ENCODE results near the gene TMEM253. TPM values are rescaled to one million over a fixed set of nuclear protein-coding genes. Genes with fewer than 3 reads are reported as not detected.

The TMEM253 gene
- total RNA-seq, 1 experiment from 2014 or later = not detected

DNA sequence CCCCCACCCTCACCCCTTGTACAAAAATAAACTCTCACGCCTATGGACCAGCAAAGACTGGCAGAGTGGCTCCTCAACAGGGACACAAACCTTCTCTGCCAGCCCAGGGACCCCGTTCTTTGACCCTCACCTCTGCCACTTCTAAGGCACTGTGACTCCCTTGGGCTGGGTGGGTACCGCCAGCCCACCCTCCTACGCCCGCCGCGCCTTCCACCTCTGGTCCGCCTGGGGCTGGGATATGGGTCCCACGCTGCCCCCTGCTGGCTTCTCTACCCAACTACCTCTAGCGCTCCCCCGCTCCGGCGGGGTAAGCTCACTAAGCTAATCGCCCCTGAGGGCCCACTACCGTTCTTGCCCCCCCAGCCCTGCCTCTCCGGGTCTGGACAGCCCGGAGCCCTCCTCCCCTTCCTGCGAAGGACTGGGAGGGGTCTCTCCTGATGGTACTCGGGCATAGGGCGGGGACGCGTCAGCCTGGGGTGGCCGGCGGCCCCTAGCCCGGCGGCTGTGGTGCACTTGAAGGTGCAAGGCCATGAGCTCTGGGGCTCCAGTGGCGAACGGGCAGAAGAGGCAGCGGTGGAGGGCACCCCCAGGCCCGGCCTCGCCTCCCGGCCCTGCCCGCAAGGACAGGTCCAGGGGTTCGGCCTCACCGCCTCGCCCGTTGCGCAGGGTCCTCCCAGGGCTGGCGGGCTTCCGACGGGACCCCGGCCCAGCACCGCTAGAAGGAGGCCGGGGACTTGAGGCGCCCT is 10.5 kb upstream of the TMEM253 start:
- no peak for DNase-seq (ENCODE audit: low read depth)

DNA sequence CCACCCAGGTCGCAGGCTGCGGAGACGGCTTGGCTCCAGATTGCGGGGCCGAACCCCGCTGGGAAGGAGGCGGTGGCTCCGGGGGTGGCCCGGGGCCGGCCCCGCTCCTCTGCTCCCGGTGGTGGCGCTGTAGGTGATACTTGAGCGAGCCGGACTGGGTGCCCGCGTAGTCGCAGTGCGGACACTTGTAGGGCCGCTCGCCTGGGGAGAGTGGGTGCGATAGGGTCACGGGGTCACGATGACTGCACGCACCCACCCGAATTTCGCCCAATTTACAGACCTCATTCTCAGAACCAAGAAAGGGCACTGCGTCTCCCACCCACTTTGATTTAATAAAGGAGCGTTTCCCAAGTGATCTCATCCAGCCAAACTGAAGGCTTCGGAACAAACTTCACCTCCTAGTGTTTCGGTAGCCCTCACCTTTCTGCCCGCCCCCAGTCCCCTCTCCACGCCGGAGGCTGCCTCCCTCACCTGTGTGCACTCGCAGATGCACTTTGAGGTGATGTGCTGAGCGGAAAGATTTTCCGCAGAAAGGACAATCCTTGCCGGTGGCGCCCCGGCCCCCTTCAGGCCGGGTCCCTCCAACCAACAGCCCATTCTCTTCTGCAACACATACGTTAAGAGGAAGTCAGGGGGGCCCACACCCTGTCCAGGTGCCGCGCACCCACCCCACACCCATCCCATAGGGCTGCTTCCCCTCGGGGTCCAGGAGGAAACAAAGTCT is 9.8 kb upstream of the TMEM253 start:
- DNase-seq (ENCODE audit: low read depth) = no peak

DNA sequence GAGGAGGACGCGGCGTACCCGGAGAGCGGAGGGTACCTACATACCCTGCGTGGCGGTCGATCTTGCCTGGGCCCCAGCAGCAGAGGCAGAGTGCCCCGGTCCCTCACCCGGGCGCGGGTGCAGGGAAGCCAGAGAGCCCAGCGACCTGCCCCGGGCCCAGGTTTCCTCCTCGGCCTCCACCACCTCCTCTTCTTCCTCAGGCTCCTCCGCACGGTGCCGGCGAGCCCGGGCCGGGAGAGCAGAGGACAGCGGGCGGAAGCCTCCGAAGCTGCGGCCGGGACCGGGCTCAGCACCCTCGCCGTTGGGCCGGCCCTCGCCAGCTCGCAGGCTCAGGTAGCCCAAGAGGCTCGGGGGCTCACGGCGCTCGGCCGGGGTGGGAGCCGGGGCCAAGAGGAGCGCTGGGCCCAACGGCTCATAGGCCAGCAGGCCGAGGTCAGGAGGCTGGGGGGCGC is 9.0 kb upstream of the TMEM253 start:
- no peak for DNase-seq (ENCODE audit: low read depth)

DNA sequence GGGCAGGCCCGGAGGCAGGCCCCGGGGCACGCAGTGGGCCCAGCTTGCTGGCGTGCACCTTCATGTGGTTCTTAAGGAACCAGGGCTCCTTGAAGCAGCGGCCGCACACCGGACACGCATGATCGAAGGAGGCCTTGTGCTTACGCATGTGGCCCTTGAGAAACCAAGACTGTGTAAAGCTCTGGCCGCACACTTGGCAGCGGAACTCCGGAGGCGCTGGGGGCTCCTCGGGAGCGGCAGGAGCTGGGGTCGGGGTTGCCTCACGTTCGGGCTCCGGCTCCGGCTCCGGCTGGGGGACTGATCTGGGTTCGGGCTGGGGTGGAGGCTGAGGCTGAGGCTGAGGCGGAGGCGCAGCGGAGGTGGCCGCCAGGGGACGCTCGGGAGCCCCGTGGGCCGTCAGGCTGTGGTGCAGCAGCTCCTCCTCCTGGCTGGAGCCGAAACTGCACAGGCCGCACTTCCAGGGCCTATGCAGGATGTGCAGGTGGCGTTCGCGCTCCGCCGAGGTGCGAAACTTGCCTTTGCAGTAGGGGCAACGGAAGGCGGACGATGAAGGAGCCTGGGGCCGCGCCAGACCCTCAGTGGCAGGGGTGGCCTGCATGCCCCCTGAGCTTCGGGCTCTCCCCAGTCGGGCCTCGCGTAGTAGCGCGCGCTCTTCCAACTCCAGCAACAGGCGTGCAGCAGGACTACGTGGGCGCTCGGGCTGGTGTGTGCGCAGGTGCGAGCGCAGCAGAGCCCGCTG is 8.4 kb upstream of the TMEM253 start:
- peak; percentile 49 for DNase-seq (ENCODE audit: low read depth)

DNA sequence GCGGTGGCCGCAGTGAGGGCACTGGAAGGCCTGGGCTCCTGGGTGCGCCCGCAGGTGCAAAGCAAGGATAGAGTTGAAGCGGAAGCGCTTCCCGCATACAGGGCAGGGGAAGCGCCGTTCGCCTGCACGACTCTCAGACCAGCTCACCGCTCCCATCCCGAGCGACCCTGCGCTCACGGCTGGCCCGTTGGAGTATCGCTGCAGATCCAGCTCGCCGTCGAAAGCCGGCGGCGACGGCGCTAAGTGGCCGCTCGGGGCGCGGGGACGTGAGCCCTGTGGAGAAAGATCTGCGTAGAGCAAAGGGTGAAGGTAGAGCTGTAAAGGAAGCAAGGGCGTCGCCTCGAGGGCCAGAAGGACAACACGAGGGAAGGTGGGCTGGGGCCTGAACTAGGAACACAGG is 7.8 kb upstream of the TMEM253 start:
- no peak for DNase-seq (ENCODE audit: low read depth)

DNA sequence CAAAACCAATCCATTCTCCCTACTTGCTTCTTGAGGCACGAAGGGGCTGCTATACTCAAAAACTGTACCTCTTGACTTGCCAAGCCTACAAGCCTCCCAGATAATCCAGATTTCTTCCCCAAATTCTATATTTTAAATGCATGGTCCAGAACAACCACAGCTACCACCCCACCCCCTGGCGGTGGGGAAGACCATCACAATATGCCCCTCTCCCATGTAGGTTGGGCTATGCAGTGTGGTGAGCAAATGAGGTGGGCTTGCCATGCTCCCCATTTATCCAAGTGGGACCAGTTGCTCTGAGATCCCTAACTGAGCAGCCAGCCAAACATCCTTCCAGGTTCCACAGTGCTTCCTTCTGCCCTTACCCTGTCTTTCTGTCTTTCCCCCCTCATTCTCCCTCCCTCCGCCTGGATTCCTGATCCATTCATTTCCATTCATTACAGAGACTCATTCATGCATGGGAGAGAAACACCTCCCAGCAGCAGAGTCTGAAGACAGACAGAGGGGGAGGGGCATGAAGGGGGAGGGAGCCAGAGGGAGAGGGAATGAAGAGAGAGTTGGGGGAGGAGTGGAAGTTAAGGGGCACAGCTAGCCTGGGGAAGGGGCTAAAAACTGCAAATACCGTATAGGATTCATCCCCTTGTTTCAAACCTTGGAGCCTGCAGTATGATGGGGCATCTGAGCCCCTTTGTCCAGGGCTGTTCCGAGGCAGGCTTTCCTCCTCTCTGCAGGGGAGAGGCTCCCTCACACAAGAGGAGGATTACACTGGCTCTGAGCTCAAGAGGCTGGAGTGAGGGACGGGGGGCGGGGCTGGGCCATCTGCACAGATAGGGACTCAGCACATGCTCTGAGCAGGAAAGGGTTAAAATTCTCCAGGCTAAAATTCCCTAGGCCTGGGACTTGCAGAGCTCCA is 6.8 kb upstream of the TMEM253 start:
- DNase-seq (ENCODE audit: low read depth) = no peak

DNA sequence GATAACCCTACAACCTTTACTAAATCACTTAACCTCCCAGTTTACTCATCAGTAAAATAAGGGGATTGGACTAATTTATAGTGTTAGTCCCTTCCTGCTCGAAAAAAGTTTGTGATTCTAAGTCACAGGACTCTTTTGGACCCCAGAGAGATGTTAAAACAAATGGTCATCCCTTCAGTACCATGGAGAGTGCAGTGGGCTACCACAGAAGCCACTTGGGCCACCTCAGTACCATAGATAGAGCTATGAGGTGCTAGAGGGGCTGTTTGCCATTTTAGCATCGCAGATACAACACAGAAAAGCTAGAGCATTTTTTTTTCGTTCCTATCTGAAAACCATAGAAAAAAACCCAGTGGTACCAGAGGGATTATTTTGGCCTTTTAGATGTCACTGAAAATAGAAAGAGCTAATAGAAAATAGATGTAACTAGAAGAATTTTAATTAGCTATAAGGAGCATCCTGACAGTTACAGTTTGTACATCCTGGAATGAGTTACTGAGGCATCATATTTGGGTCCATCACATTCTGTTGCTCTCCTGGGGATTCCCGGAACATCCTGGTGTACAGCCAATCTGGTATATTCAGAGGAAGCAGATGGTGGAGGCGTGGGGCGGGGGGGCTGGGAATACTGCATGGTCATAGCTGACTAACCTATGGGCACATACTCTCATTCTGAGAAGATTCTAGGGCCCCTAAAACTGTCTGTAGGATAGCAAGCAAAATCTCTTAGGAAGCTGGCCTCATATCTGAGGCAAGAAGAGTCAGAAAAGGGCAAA is 5.2 kb upstream of the TMEM253 start:
- DNase-seq (ENCODE audit: low read depth) = no peak

DNA sequence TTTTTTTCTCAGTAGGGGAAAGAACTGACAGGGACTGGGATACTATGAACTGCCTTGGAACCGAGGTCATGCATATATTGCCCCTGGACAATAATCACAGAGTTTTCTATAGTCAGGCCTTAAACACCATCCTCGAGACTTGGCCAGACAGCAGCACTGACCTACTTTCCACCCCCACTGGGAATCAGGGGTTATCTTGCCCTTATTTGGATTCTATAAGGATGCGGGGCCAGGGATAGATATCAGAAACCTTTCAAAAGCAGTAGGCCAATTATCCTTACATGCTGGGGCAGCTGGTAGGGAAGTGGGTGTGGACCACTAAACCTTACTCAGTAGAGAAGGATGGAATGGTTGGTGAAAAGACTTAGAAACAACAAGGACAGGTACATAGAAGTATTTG is 4.4 kb upstream of the TMEM253 start:
- no peak for DNase-seq (ENCODE audit: low read depth)

DNA sequence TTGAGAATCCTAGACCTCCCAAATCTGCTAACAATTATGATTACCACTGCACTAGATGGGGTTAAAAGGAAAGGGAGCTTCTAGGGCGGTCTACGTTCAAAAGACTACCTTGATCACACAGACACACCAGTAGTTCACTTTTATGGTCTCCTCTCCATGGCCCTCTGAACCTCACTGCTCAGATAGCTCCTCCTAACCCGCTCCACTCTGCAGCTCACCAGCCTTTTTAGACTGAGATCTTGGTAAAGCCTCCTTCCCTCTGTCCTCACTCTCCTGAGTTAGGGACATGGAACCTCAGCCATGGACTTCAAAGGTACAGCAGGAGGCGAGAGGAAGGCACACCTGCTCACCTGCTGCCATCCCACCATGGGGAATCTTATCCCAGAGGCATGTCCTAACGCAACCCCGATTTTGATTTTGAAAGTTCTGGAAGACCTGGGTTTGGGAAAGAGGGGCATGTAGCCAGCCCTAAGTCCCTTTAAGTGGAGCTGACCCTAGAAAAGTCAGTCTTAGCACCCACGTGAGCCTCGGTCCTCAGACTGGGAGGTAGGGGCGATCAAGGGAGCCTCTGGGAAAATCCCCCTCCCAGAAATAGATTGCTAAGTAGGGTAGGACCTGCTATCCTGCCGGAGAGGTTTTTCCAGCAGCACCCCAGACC is 3.8 kb upstream of the TMEM253 start:
- DNase-seq (ENCODE audit: low read depth) = no peak

DNA sequence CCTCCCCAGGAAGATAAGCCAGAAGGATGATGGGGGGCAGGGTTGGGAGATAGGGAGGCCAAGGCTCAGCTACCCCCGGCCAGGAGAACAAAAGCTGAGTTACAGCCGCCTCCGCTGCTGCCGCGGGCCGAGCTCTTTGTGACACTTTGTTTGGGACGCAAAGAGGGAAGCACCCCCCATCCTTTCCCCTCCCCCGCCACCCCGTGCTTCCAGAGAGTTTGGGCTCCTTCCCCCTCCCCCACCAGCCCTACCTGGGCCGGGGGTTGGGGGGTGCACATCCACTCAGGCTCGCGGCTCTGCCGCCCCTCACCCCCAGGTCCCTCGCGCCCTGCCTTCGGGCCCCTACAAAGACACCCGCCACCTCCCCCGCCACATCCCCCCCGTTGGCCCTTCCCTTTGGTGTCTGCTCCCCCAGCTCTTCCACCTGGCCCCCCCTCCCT is 3.2 kb upstream of the TMEM253 start:
- DNase-seq (ENCODE audit: low read depth) = no peak

DNA sequence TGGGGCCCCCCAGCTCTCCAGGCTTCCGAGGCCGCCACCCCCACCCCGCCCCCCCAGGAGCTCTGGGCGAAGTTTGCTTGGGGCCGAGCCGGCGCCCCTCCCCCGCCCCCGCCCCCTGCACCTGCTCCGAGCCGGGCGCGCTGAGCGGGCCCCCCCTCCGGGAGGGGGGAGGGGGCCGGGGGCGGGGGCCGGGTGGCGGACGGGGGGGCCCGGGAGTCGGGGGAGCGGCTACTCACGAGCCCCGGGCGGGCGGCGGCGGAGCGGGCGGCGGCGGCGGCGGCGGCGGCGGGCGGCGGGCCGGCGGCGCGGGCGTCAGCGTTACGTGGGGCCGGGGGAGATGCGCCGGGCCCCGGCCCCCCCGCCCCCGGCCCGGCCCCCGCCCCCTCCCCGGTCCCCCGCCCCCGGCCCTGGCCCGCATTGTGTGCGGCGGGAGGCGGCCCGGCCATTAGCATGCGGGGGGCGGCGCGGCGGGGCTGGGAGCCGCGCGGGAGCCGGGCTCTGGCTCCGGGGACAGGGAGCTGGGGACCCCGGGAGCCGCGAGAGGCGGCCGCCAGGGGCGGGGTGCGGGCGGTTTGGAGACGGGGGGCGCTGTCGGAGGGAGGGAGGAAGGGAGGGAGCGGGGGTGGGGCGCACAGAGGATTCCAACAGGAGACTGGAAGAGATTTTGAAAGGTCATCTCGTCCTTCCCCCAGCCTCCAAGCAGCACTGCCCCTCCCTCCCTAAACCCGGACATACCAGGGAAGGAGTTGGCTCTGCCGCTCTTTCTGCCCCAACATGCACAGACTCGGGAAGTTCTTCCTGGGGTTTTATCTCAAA is 2.6 kb upstream of the TMEM253 start, which contains the start of gene ZNF219:
Gene ZNF219, minus strand, starts transcription at position 580 of the 816 bp plus-strand sequence. CDS start 5,064 bp downstream, outside the sequence.
- peak; percentile 52 for DNase-seq (ENCODE audit: low read depth)

DNA sequence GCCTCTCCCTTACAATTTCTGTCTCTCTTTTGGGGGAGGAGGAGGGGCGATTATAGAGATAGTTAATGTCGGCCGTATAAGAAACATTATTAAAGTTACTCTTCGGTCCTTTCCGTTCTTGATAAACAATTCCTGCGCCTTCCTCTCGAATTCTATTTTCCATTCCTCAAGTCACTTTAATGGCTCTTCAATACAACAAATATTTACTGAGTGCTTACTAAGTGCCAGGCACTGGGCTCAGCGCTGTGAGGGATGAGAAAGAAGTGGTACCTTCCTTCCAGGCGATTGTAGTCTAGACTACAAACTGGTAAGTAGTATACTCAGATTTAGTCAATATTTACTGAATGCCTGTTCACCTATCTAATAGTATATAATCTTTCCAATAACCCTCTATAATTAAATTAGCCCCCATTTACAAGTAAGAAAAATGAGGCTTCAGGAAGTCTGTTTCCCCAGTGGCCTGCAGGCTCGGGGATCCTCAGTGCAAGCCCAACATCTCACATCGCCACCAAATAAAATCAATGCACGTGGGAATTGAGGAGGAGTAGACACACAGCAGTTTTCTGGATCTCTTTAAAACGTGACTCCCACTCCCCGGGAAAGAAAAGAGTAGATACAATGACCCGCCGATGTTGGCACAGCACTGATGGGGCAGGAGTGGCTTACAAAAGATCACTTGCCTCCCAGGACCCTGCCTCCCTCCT is 1.8 kb upstream of the TMEM253 start:
- no peak for DNase-seq (ENCODE audit: low read depth)

DNA sequence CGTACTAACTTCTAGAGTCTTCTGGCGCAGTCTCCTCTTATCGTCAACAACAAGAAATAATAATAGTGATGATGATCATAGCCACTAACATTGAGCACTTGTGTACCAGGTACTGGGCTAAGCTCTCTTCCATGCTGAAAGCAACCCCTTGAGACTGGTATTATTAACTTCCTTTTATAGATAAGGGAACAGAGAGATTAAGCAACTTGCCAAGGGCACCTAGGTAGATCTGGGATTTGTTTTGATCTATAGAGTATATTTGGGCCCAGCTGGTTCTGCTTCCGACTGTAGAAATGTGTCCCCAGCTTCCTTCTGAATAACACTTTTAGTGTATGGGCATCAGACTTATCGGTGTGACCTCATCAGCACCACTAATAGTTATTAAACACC is 1.3 kb upstream of the TMEM253 start:
- DNase-seq (ENCODE audit: low read depth) = no peak

DNA sequence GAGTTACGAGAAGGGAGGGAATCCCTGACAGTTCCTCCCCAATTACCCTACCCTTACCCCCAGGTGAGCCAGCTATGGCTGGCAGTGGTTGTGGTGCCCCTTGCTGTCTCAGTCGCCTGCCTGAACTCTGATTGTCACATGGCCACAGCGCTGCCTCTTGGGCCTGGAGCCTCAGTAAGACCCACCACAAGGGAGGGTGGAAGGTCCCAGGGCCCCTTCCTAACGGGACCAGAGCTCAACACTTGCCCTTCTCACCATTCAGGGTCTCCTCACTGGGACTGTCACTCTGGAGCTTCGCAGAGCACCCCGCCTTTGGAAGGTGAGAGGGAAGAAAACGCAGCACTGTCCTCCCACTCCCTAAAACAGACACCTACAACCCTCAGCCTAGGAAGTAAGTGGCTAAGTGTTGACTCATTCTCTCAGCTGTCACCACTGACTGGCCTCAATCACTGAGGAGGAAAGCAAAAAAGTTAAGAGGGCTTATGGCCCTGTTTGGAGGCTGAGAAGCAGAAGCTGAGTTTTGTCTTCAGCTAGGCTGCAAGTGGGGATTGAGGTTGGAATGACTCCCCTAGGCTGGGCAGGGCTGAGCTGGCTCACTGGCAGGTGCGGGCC is 1.0 kb downstream of the TMEM253 start:
- no peak for DNase-seq (ENCODE audit: low read depth)

DNA sequence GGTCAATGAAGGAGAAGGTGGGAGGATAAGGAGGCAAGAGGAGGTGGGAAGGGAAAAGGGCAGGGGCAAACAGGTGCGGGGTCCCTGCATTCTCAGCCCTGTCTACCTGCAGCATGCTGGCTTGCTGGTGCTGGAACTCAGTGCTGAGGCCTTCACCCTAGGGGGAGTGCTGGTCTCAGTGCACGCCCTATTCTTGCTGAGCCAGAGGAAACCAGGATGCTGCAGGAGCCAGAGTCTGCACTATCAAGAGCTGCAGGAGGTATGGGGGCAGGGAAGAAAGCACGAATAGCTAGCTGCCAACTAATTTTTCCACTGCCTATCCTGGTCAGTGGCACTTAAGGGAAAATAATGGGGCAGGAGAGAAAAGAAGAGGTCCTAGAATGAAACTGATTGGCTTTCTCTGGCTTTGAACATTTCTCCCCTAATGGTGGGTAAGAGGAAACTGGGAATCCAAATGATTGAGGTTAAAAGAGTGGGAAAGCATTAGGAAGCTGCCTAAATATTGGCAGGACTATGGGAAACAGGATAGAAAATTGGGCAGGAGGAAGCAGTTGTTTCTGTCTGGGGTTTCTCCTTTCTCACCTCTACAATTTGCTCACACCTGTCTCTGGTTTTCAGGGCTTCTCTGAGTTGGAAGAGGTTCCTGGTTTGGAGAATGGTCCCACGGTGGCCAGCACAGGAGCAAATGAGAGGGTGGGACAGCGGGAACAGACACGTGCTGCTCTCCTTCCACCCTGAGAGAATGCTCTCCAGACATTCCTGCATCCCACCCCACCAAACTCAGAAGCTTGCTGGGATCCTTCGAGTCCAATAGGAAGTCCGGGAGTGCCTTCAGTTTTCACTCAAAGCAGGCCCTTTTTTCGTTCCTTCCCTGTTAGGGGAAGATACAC is 1.9 kb downstream of the TMEM253 start:
- no peak for DNase-seq (ENCODE audit: low read depth)

DNA sequence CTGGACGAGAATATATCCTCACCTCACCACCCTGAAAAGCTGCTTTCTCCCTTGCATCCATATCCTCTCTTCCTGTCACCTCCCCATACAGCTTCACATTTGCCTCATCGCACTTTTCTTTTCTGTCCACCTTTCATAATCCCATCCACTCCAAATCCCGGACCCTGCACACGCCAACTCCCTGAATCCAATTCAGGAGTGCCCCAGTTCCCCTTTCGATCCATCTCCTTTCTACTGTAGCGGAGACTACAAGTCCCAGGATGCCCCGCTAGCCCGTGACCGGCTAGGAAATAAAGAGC is 2.5 kb downstream of the TMEM253 start:
- no peak for DNase-seq (ENCODE audit: low read depth)

Measured in RPMI7951 (cell line).